A549 (cell line): ENCODE results near the gene DAB1. TPM values are rescaled to one million over a fixed set of nuclear protein-coding genes. Genes with fewer than 3 reads are reported as not detected.

Experiments
- ATAC-seq, 2 experiments: fragments of 200-7000 bp in 1 of 2; fragments of >200 bp in 1 of 2; cut with Nextera tagmentation in 1 of 2; cut with Tn5 transposase in 1 of 2; 3 replicates each; pipeline versions ENCODE4 v1.8.0 to v1.9.1; 2018 to 2020; ENCODE audit warnings: mild to moderate bottlenecking in 1 of 2, moderate library complexity in 1 of 2
- CTCF ChIA-PET: fragments of 300-600 bp; sonication (Branson Sonifier 250); formaldehyde crosslinking; extraction: SDS; loops from one replicate; lab custom pipeline; 2021; ENCODE audit warnings: antibody characterized with exemption, inconsistent platforms; lab: Yijun Ruan, JAX
- POLR2A ChIA-PET: fragments of 350-600 bp; formaldehyde crosslinking; extraction: SDS; loops from one replicate; lab custom pipeline; 2021; ENCODE audit warnings: antibody characterized with exemption, inconsistent platforms; lab: Yijun Ruan, JAX
- DNase-seq, 2 experiments: peaks; one replicate each; pipeline versions ENCODE4 v3.0.0 to v3.0.0-alpha.2; 2011 to 2016; ENCODE audit warnings: low read depth in 1 of 2, low spot score in 1 of 2
- FAIRE-seq: peaks from 2 replicates; lab custom pipeline; 2011; peaks lifted over from hg19 to GRCh38; lab: Jason Lieb, UNC
- H3K27ac ChIP-seq, 2 experiments: fragments of >200 bp; sonication (Bioruptor Twin); formaldehyde crosslinking; 3 replicates each; pipeline ENCODE4 v1.5.1; 2016 to 2017
- H3K4me1 ChIP-seq: fragments of >200 bp; sonication (Bioruptor Twin); formaldehyde crosslinking; 3 replicates; pipeline ENCODE4 v1.6.1; 2016
- H3K4me2 ChIP-seq: fragments of >200 bp; sonication (Bioruptor Twin); formaldehyde crosslinking; 3 replicates; pipeline ENCODE4 v1.6.1; 2016
- H3K4me3 ChIP-seq: fragments of >200 bp; sonication (Bioruptor Twin); formaldehyde crosslinking; 3 replicates; pipeline ENCODE4 v1.5.1; 2016
- H3K9me3 ChIP-seq: fragments of >200 bp; sonication (Bioruptor Twin); formaldehyde crosslinking; 3 replicates; pipeline ENCODE4 v1.6.1; 2016
- CEBPB ChIP-seq, 2 experiments: fragments of >200 bp in 1 of 2; sonication (Bioruptor Twin) in 1 of 2; formaldehyde crosslinking in 1 of 2; IDR thresholded peaks; 2 replicates each; pipeline ENCODE4 v1.6.1; 2012 to 2016
- CHD4 ChIP-seq: fragments of 200-600 bp; sonication (generic); IDR thresholded peaks from 2 replicates; pipeline ENCODE4 v1.6.1; 2016; ENCODE audit warnings: antibody characterized with exemption, mild to moderate bottlenecking, borderline replicate concordance
- FOSL2 ChIP-seq, 2 experiments: fragments of 450-650 bp in 1 of 2; fragments of >200 bp in 1 of 2; sonication (Bioruptor Twin) in 1 of 2; formaldehyde crosslinking; IDR thresholded peaks; 2 replicates each; pipeline versions ENCODE4 v1.5.0 to v1.6.1; 2016 to 2020; ENCODE audit warnings: mild to moderate bottlenecking in 1 of 2, moderate library complexity in 1 of 2
- HDAC2 ChIP-seq: fragments of 200-600 bp; sonication (generic); IDR thresholded peaks from 2 replicates; pipeline ENCODE4 v1.6.1; 2016
- HOXA7 ChIP-seq: fragments of 250-450 bp; sonication (Bioruptor Pico); IDR thresholded peaks from 2 replicates; pipeline ENCODE4 v1.5.0; 2020; ENCODE audit warnings: mild to moderate bottlenecking, moderate library complexity
- KDM1A ChIP-seq: fragments of 200-600 bp; sonication (generic); IDR thresholded peaks from 2 replicates; pipeline ENCODE4 v1.6.1; 2016; ENCODE audit warnings: low read depth, mild to moderate bottlenecking
- KDM5A ChIP-seq: fragments of 200-600 bp; sonication (generic); IDR thresholded peaks from 2 replicates; pipeline ENCODE4 v1.6.1; 2016; ENCODE audit warnings: antibody characterized with exemption, mild to moderate bottlenecking
- MYC ChIP-seq: IDR thresholded peaks from 2 replicates; pipeline ENCODE4 v1.6.1; 2012; ENCODE audit warnings: mild to moderate bottlenecking, inconsistent platforms, low read length, improper control_type of control experiment, borderline replicate concordance
- NR3C1 ChIP-seq: fragments of >200 bp; sonication (Bioruptor Twin); formaldehyde crosslinking; IDR thresholded peaks from 3 replicates; pipeline ENCODE4 v1.6.1; 2017
- RAD21 ChIP-seq, 2 experiments: fragments of >200 bp in 1 of 2; sonication (Bioruptor Twin) in 1 of 2; formaldehyde crosslinking in 1 of 2; IDR thresholded peaks in 1 of 2; conservative IDR thresholded peaks in 1 of 2; 2 replicates in 1 of 2; 3 replicates in 1 of 2; pipeline ENCODE4 v1.6.1; 2012 to 2018; ENCODE audit warnings: inconsistent platforms in 1 of 2
- ZNF302 ChIP-seq: fragments of 250-450 bp; sonication (Bioruptor Pico); IDR thresholded peaks from 2 replicates; pipeline ENCODE4 v1.9.0; 2021; ENCODE audit warnings: inconsistent platforms, mild to moderate bottlenecking, moderate library complexity
- WGBS: methylation state at CpG from one replicate; pipeline ENCODE4 v1.1.6; 2017; ENCODE audit errors: missing lambda C conversion rate; 5-methylcytosine and 5-hydroxymethylcytosine counted together
- polyA plus RNA-seq, 4 experiments: library from polyadenylated mRNA; depleted of rRNA in 3 of 4; stranded (reverse); fragments of >200 nt; fragmentation: RNase III in 1 of 4; extraction: RNeasy Plus Mini Kit Qiagen cat#74134 plus additional on column Dnase treatment in 1 of 4; gene quantifications; 2 replicates in 3 of 4; 3 replicates in 1 of 4; pipeline ENCODE4 v1.2.3, GENCODE V29; 2011 to 2017
- TF ChIP-seq, protein P1 (sequence below): fragments of 200-600 bp; sonication (generic); IDR thresholded peaks from 2 replicates; pipeline ENCODE4 v1.6.1; 2016; ENCODE audit warnings: antibody characterized with exemption, mild to moderate bottlenecking, moderate library complexity
- TF ChIP-seq, protein P2 (sequence below): IDR thresholded peaks from 2 replicates; pipeline ENCODE4 v1.6.1; 2012; ENCODE audit warnings: low read depth, borderline replicate concordance
- TF ChIP-seq, protein P3 (sequence below): fragments of 250-450 bp; sonication (Bioruptor Pico); IDR thresholded peaks from 2 replicates; pipeline ENCODE4 v1.5.0; 2021; ENCODE audit warnings: mild to moderate bottlenecking, moderate library complexity, borderline replicate concordance
- TF ChIP-seq, protein P4 (sequence below): fragments of 150-350 bp; IDR thresholded peaks from 2 replicates; pipeline ENCODE4 v1.6.1; 2014; ENCODE audit warnings: low read depth, mild to moderate bottlenecking, low read length
- TF ChIP-seq, protein P5 (sequence below): IDR thresholded peaks from 2 replicates; pipeline ENCODE4 v1.6.1; 2012
- TF ChIP-seq, protein P6 (sequence below): IDR thresholded peaks from 2 replicates; pipeline ENCODE4 v1.6.1; 2012
- TF ChIP-seq, protein P7 (sequence below): fragments of >200 bp; sonication (Bioruptor Twin); formaldehyde crosslinking; IDR thresholded peaks from 2 replicates; pipeline ENCODE4 v1.6.1; 2016
- TF ChIP-seq, protein P8 (sequence below): fragments of 450-650 bp; IDR thresholded peaks from 2 replicates; pipeline ENCODE4 v1.6.1; 2014; ENCODE audit warnings: antibody characterized with exemption

The DAB1 gene
- polyA plus RNA-seq, 2 of the 4 experiments (the other 2 are of a cell fraction) = not detected

DNA sequence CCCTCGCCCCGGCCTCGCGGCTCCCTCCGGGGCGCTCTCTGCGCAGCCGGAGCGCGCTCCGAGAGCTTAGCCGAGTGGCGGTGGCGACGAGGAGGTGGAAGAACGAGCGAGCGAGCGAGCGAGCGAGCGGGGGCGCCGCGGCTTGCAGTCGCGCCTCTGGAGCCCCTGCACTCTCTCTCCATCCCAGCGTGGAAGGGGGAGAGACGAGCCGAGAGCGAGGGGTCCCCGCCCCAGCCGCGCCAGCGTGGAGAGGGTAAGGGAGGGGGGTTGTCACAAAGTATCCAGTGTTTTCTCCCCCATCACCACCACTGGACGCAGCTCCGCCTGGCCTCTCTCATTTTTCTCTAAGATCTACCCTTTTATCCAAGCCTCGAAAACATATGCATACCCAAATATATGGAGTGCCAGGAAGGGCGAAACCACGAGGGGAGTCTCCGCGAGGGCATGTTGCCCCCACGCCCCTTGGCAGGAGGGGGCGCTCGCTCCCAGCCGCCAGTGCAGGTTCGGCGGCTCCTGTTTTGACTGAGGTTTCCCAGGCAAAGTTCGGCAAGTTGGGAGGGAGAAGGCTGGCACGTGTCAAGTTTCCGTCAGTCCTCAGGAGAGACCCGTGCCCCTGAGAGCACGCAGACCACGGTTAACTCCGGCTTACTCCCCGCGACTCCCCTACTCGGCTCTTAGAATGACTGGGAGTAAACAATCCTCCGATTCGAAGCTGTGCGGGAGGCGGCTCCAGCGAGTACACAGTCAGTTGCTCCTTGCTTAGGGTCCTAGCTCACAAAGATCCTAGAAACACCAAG lies 569 bp upstream of the DAB1 start:
- FAIRE-seq (no peak), DNase-seq (peak in 1 of 2 experiments; percentile 12), ATAC-seq (peak; percentile 65 to 71)
- CTCF ChIA-PET = interaction anchor here (1.7 kb wide), 1 partner anchor 11 kb away, joined by 5 read pairs; no protein-coding TSS in a partner anchor
- TF ChIP-seq, protein P1, sequence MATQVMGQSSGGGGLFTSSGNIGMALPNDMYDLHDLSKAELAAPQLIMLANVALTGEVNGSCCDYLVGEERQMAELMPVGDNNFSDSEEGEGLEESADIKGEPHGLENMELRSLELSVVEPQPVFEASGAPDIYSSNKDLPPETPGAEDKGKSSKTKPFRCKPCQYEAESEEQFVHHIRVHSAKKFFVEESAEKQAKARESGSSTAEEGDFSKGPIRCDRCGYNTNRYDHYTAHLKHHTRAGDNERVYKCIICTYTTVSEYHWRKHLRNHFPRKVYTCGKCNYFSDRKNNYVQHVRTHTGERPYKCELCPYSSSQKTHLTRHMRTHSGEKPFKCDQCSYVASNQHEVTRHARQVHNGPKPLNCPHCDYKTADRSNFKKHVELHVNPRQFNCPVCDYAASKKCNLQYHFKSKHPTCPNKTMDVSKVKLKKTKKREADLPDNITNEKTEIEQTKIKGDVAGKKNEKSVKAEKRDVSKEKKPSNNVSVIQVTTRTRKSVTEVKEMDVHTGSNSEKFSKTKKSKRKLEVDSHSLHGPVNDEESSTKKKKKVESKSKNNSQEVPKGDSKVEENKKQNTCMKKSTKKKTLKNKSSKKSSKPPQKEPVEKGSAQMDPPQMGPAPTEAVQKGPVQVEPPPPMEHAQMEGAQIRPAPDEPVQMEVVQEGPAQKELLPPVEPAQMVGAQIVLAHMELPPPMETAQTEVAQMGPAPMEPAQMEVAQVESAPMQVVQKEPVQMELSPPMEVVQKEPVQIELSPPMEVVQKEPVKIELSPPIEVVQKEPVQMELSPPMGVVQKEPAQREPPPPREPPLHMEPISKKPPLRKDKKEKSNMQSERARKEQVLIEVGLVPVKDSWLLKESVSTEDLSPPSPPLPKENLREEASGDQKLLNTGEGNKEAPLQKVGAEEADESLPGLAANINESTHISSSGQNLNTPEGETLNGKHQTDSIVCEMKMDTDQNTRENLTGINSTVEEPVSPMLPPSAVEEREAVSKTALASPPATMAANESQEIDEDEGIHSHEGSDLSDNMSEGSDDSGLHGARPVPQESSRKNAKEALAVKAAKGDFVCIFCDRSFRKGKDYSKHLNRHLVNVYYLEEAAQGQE = no peak
- TF ChIP-seq KDM1A (no peak), KDM5A (no peak), CEBPB (IDR thresholded peaks at IDR 0.05) (no peak), CHD4 (no peak), FOSL2 (IDR thresholded peaks at IDR 0.05) (no peak), FOSL2 (CRISPR knock-in tag; IDR thresholded peaks at IDR 0.05) (no peak), ZNF302 (CRISPR knock-in tag) (no peak), MYC (no peak), RAD21 (conservative IDR thresholded peaks at IDR 0.05 in 1 of 2, IDR thresholded peaks at IDR 0.05 in 1 of 2) (peak; percentile 17 to 19; a peak in 1 of 5 replicates), HOXA7 (CRISPR knock-in tag) (no peak), HDAC2 (no peak), NR3C1 (no peak)
- TF ChIP-seq, protein P2, sequence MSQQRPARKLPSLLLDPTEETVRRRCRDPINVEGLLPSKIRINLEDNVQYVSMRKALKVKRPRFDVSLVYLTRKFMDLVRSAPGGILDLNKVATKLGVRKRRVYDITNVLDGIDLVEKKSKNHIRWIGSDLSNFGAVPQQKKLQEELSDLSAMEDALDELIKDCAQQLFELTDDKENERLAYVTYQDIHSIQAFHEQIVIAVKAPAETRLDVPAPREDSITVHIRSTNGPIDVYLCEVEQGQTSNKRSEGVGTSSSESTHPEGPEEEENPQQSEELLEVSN = 0 out of 2 replicates have a peak, but pooled peaks have one; percentile 21
- TF ChIP-seq, protein P3, sequence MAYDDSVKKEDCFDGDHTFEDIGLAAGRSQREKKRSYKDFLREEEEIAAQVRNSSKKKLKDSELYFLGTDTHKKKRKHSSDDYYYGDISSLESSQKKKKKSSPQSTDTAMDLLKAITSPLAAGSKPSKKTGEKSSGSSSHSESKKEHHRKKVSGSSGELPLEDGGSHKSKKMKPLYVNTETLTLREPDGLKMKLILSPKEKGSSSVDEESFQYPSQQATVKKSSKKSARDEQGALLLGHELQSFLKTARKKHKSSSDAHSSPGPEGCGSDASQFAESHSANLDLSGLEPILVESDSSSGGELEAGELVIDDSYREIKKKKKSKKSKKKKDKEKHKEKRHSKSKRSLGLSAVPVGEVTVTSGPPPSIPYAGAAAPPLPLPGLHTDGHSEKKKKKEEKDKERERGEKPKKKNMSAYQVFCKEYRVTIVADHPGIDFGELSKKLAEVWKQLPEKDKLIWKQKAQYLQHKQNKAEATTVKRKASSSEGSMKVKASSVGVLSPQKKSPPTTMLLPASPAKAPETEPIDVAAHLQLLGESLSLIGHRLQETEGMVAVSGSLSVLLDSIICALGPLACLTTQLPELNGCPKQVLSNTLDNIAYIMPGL (CRISPR knock-in tag) = no peak
- TF ChIP-seq, protein P4, sequence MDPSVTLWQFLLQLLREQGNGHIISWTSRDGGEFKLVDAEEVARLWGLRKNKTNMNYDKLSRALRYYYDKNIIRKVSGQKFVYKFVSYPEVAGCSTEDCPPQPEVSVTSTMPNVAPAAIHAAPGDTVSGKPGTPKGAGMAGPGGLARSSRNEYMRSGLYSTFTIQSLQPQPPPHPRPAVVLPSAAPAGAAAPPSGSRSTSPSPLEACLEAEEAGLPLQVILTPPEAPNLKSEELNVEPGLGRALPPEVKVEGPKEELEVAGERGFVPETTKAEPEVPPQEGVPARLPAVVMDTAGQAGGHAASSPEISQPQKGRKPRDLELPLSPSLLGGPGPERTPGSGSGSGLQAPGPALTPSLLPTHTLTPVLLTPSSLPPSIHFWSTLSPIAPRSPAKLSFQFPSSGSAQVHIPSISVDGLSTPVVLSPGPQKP = no peak
- TF ChIP-seq, protein P5, sequence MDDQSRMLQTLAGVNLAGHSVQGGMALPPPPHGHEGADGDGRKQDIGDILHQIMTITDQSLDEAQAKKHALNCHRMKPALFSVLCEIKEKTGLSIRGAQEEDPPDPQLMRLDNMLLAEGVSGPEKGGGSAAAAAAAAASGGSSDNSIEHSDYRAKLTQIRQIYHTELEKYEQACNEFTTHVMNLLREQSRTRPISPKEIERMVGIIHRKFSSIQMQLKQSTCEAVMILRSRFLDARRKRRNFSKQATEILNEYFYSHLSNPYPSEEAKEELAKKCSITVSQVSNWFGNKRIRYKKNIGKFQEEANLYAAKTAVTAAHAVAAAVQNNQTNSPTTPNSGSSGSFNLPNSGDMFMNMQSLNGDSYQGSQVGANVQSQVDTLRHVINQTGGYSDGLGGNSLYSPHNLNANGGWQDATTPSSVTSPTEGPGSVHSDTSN = no peak
- TF ChIP-seq, protein P6, sequence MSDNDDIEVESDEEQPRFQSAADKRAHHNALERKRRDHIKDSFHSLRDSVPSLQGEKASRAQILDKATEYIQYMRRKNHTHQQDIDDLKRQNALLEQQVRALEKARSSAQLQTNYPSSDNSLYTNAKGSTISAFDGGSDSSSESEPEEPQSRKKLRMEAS = peak; percentile 24; the same call in 1 of the 2 replicates
- TF ChIP-seq, protein P7, sequence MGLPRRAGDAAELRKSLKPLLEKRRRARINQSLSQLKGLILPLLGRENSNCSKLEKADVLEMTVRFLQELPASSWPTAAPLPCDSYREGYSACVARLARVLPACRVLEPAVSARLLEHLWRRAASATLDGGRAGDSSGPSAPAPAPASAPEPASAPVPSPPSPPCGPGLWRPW = no peak
- TF ChIP-seq, protein P8, sequence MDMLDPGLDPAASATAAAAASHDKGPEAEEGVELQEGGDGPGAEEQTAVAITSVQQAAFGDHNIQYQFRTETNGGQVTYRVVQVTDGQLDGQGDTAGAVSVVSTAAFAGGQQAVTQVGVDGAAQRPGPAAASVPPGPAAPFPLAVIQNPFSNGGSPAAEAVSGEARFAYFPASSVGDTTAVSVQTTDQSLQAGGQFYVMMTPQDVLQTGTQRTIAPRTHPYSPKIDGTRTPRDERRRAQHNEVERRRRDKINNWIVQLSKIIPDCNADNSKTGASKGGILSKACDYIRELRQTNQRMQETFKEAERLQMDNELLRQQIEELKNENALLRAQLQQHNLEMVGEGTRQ = no peak
- H3K9me3 ChIP-seq = no peaks in the 10 kb centered on the region
- H3K4me1 ChIP-seq = peaks cover 3% of the 10 kb centered on the region; the same call in 1 of the 3 replicates
- peak overlapping the region; percentile 36 for H3K4me3 ChIP-seq
- no peak overlapping the region for H3K27ac ChIP-seq
- peak overlapping the region; percentile 82 for H3K4me2 ChIP-seq
- POLR2A ChIA-PET = no interaction called here
- 17% methylated on average over 30 of the region's 63 CpGs for WGBS
